22Rv1 (cell line): ENCODE results near the gene ZNF581.

Source experiments
- CTCF ChIP-seq: fragments of 450-650 bp; IDR thresholded peaks from 2 replicates; pipeline ENCODE4 v1.5.1; 2017; ENCODE audit warnings: mild to moderate bottlenecking
- ZFX ChIP-seq: fragments of 450-650 bp; IDR thresholded peaks from 2 replicates; pipeline ENCODE4 v1.6.1; 2017; ENCODE audit warnings: antibody characterized with exemption, borderline replicate concordance

- TF ChIP-seq CTCF = no peak
- TF ChIP-seq ZFX = no peak
Measured at GRCh38 chr19:55613930-55614710, 29.3 kb upstream of the ZNF581 start.
